GM19468 (cell line): ENCODE data around the gene TNNT3.
"Not testable (repeated sequence)": the region's sequence is repeated elsewhere in the genome, so short reads cannot be mapped to it uniquely, and the experiment has no call there.

ENCODE experiments used
- ATAC-seq: cut with Tn5 transposase; IDR thresholded peaks from one replicate; pipeline ENCODE4 v1.9.1; 2021; ENCODE audit warnings: mild to moderate bottlenecking, moderate library complexity, moderate number of reproducible peaks; ENCODE audit not compliant: unreplicated experiment; ENCODE audit errors: extremely low read depth

TNNT3 gene

GRCh38 chr11:1880746-1881441 lies 38.6 kb upstream of the TNNT3 start:
- ATAC-seq = no peak

GRCh38 chr11:1881442-1882264 lies 37.9 kb upstream of the TNNT3 start:
- ATAC-seq = no peak

GRCh38 chr11:1882265-1883238 lies 37.0 kb upstream of the TNNT3 start:
- ATAC-seq = no peak

- no peak for ATAC-seq
These were observed 35.9 kb upstream of the TNNT3 start for GRCh38 chr11:1883346-1884302.

- no peak for ATAC-seq
These were observed 35.2 kb upstream of the TNNT3 start for GRCh38 chr11:1884303-1884700.

GRCh38 chr11:1886551-1886950 lies 33.0 kb upstream of the TNNT3 start:
- ATAC-seq = not testable (repeated sequence)

GRCh38 chr11:1887451-1888346 lies 31.8 kb upstream of the TNNT3 start:
- no peak for ATAC-seq

- no peak for ATAC-seq
These were observed 31.2 kb upstream of the TNNT3 start for GRCh38 chr11:1888347-1888753.

GRCh38 chr11:1888811-1889210 lies 30.7 kb upstream of the TNNT3 start:
- ATAC-seq = no peak

GRCh38 chr11:1889224-1889930 lies 30.1 kb upstream of the TNNT3 start:
- ATAC-seq = no peak

GRCh38 chr11:1889941-1890855 lies 29.3 kb upstream of the TNNT3 start:
- ATAC-seq = no peak

- ATAC-seq = no peak
These were observed 28.4 kb upstream of the TNNT3 start for GRCh38 chr11:1890856-1891830.

GRCh38 chr11:1891831-1892115 lies 27.7 kb upstream of the TNNT3 start, which contains the start of gene PRR33:
PRR33 (minus strand) TSS chr11:1891895; CDS start chr11:1890584, 1,311 bp downstream.
- no peak for ATAC-seq

- ATAC-seq = no peak
These were observed 27.4 kb upstream of the TNNT3 start for GRCh38 chr11:1892116-1892515.

GRCh38 chr11:1892558-1892957 lies 26.9 kb upstream of the TNNT3 start:
- no peak for ATAC-seq
